ENCODE measurements around the gene HDHD3.

DNA sequence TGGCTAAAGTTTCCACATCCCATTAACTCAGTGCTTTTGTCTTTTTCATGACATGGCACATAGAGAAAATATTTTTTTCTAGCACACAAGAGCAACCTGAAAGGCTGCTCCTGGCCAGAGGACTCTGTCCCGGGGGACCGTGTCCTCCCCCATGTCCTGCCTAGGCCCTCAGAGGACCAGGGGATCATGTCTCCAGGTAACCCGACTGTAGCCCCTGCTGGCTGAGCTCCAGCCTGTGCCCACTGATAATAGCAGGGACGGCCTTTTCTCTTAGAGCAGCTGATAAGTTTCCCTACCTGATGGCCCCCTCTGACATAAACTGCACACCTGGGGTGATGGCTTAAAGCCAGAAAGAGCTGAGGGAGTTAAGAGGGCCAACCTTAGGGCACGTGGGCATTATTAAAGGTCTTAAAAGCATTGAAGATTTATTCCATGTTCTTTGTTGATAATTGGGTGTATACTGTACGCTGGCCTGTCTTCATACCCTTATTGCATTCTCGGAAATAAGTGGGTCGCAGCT, 5.9 kb downstream of the HDHD3 start:
- TF ChIP-seq, protein P1, sequence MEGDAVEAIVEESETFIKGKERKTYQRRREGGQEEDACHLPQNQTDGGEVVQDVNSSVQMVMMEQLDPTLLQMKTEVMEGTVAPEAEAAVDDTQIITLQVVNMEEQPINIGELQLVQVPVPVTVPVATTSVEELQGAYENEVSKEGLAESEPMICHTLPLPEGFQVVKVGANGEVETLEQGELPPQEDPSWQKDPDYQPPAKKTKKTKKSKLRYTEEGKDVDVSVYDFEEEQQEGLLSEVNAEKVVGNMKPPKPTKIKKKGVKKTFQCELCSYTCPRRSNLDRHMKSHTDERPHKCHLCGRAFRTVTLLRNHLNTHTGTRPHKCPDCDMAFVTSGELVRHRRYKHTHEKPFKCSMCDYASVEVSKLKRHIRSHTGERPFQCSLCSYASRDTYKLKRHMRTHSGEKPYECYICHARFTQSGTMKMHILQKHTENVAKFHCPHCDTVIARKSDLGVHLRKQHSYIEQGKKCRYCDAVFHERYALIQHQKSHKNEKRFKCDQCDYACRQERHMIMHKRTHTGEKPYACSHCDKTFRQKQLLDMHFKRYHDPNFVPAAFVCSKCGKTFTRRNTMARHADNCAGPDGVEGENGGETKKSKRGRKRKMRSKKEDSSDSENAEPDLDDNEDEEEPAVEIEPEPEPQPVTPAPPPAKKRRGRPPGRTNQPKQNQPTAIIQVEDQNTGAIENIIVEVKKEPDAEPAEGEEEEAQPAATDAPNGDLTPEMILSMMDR (conservative IDR thresholded peaks at IDR 0.05), result no peak
- no peak for TF ChIP-seq EZH2 (IDR thresholded peaks at IDR 0.05; ENCODE audit: low read depth)
